Measurements from ENCODE around the gene PDE7B. TPM values are rescaled to one million over a fixed set of nuclear protein-coding genes. Genes with fewer than 3 reads are reported as not detected.

The PDE7B gene
- total RNA-seq, 2 experiments from 2014 or later, result 0.58 to 0.68 TPM

DNA sequence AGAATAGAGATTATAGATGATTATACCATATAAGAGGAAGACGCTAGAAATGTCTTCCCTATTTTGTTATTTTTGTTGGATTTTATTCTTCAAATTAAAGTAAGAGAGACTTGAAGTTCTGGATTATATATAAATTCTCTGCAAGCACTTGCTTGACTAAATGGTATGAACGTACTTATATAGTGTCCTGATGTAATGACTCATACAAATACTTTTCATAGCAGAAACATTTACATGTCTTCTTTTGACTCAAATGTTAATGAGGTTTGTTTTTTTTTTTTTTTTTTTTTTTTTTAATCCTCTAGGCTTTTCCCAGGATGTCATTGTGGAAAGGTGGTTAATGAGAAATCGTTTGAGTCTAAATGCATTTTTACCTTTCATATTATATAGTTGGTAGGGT lies 55.0 kb downstream of the PDE7B start:
- POLR2A ChIA-PET, result interaction anchor here (0.6 to 1.0 kb wide), 4 partner anchors 10 to 458 kb away, joined by 3 to 4 read pairs (median 4); partner anchors contain the start of gene AHI1
- intact Hi-C loops (cut with micrococcal nuclease), result loop anchor here (5.0 to 10.0 kb wide), 2 partner anchors 232 to 369 kb away; no protein-coding TSS in a partner anchor
- Mint-ChIP-seq H3K4me3 (no peak overlapping the region), H3K36me3 (ENCODE audit: low read depth) (no peaks in the 10 kb centered on the region), H3K9me3 (no peaks in the 10 kb centered on the region), H3K27me3 (no peaks in the 10 kb centered on the region), H3K4me1 (ENCODE audit: low read depth) (peaks cover 32% of the 10 kb centered on the region), H3K27ac (no peak overlapping the region)
- DNase-seq, result no peak
- no peak for ATAC-seq
- TF ChIP-seq, protein P1, sequence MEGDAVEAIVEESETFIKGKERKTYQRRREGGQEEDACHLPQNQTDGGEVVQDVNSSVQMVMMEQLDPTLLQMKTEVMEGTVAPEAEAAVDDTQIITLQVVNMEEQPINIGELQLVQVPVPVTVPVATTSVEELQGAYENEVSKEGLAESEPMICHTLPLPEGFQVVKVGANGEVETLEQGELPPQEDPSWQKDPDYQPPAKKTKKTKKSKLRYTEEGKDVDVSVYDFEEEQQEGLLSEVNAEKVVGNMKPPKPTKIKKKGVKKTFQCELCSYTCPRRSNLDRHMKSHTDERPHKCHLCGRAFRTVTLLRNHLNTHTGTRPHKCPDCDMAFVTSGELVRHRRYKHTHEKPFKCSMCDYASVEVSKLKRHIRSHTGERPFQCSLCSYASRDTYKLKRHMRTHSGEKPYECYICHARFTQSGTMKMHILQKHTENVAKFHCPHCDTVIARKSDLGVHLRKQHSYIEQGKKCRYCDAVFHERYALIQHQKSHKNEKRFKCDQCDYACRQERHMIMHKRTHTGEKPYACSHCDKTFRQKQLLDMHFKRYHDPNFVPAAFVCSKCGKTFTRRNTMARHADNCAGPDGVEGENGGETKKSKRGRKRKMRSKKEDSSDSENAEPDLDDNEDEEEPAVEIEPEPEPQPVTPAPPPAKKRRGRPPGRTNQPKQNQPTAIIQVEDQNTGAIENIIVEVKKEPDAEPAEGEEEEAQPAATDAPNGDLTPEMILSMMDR (IDR thresholded peaks at IDR 0.05), result no peak
- CTCF ChIA-PET, result interaction anchor here (3.8 kb wide), 1 partner anchor 371 kb away, joined by 35 read pairs; no protein-coding TSS in a partner anchor

DNA sequence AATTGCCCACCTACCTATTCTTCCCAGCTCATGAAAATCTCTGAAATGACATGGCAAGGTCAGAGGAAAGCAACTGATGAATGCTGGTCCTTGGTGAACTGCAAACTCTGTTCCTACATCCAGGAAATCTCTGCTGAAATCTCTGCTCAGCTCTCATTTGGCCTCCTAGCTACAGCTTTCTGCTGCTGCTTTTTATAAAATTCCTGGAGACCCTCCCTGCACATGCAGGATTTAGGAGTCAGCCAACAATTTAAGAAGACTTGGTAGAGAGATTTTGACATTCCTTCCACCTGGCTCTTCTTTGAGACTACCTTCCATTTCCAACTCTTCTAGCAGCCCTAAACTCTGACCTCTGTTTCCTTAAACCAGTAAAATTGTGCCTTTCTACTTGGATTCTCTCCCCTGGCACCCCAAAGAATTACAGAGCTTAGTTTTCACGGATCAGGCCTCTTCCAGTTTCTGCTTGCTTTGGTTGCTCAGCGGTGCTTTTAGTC lies 55.5 kb downstream of the PDE7B start:
- Mint-ChIP-seq H3K27me3 (no peaks in the 10 kb centered on the region), H3K27ac (no peak overlapping the region), H3K36me3 (ENCODE audit: low read depth) (no peaks in the 10 kb centered on the region), H3K4me3 (no peak overlapping the region), H3K4me1 (ENCODE audit: low read depth) (peaks cover 29% of the 10 kb centered on the region), H3K9me3 (no peaks in the 10 kb centered on the region)
- intact Hi-C loops (cut with micrococcal nuclease), result loop anchor here (5.0 to 10.0 kb wide), 2 partner anchors 232 to 370 kb away; no protein-coding TSS in a partner anchor
- TF ChIP-seq, protein P1 (IDR thresholded peaks at IDR 0.05), result no peak
- CTCF ChIA-PET, result interaction anchor here (3.8 kb wide), 1 partner anchor 371 kb away, joined by 35 read pairs; no protein-coding TSS in a partner anchor
- DNase-seq (no peak), ATAC-seq (no peak)
- POLR2A ChIA-PET, result interaction anchor here (0.6 to 0.9 kb wide), 2 partner anchors 227 to 409 kb away, joined by 4 read pairs; partner anchors contain the start of gene AHI1

DNA sequence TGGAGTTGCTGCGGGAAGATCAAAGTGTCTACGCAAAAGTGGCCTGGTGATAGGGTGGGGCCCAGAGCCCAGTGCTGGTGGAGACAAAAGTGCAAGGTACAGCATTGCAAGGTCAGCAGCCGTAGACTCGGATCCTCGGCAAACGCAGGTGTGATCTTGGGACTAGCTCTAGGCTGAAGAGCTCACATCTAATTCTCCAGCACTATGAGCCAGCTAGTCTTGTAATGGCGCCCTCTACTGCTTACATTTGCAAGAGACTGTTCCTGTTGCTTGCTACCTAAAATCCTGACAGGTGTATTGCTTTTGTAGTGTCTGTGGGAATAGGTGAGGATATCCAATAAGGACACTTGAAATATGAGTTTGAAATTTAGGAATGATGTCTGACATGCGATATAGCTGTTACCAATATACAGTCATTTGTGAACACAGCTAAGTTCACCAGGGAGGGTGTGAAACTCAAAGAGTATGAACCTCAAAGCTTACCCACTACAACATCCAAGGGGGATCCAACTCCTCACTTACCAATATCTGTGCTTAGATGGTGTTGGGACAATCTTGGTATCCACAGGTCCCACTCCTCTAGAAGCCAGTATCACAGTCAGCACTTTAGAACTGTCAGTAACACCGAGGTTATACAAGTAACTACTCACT lies 58.4 kb downstream of the PDE7B start:
- CTCF ChIA-PET, result interaction anchor here (0.6 to 3.8 kb wide), 66 partner anchors 9 to 459 kb away, joined by 3 to 35 read pairs (median 4); partner anchors contain the start of gene PDE7B
- Mint-ChIP-seq H3K4me3 (no peak overlapping the region), H3K27me3 (no peaks in the 10 kb centered on the region), H3K4me1 (ENCODE audit: low read depth) (peaks cover 12% of the 10 kb centered on the region), H3K36me3 (ENCODE audit: low read depth) (no peaks in the 10 kb centered on the region), H3K27ac (no peak overlapping the region), H3K9me3 (no peaks in the 10 kb centered on the region)
- intact Hi-C loops (cut with micrococcal nuclease), result loop anchor here (5.0 to 10.0 kb wide), 3 partner anchors 235 to 373 kb away; no protein-coding TSS in a partner anchor
- DNase-seq (peak; percentile 74), ATAC-seq (peak; percentile 91)
- TF ChIP-seq, protein P1 (IDR thresholded peaks at IDR 0.05), result peak; percentile 69
- POLR2A ChIA-PET, result no interaction called here

DNA sequence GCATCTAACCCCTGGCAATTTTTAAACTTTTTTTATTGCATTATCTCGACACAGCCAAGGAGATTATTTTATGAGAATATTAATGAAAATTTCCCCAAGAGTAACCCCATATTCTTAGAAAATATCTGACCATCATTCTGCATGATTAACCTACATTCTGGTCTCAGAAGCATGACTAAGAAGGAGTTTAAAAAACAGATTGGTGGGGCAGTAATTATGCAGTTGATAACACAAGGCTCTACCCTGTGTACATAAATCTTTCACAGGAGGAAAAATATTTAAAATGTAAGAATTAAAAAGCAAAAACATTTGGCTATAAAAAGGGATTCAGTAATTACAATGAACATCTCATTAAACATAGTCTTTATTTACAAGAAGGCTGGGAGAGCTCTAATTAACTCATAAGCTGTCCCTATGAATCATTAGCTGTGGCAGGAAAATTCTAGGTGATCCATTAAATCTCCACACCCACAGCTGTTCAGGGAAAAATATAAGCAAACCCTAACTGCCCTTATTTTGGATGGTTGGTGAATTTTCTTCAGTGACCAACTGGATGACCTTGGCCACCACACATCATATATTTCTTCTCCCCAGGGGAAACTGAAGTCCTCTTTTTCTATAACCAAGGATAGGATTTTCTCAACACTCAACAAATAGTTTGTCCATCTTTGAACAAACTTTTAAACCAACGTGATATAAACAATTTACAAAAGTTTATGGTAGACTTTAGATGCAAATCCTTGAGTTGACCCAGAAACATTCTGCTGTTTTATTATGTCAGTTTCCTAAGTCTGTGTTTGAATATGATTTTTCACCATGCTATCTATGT lies 59.5 kb downstream of the PDE7B start:
- CTCF ChIA-PET, result interaction anchor here (1.1 to 3.4 kb wide), 6 partner anchors 10 to 375 kb away, joined by 3 to 30 read pairs (median 6); no protein-coding TSS in a partner anchor
- TF ChIP-seq, protein P1 (IDR thresholded peaks at IDR 0.05), result no peak
- H3K27ac Mint-ChIP-seq, result no peak overlapping the region
- POLR2A ChIA-PET, result no interaction called here
- intact Hi-C loops (cut with micrococcal nuclease), result loop anchor here (10.0 kb wide), 1 partner anchor 314 kb away; no protein-coding TSS in a partner anchor
- H3K36me3 Mint-ChIP-seq (ENCODE audit: low read depth), result no peaks in the 10 kb centered on the region
- ATAC-seq (no peak), DNase-seq (no peak)
- H3K9me3 Mint-ChIP-seq, result no peaks in the 10 kb centered on the region
- no peaks in the 10 kb centered on the region for H3K27me3 Mint-ChIP-seq
- H3K4me1 Mint-ChIP-seq (ENCODE audit: low read depth), result peaks cover 12% of the 10 kb centered on the region
- no peak overlapping the region for H3K4me3 Mint-ChIP-seq
